PC-9 (cell line): Measurements from ENCODE around the gene MACROD2. TPM values are rescaled to one million over a fixed set of nuclear protein-coding genes. Genes with fewer than 3 reads are reported as not detected.
"Not testable (repeated sequence)": the region's sequence is repeated elsewhere in the genome, so short reads cannot be mapped to it uniquely, and the experiment has no call there.

Experiments
- BruUV-seq: library from RNA; stranded (reverse); fragments of 400-500 nt; replicated peaks from 2 replicates; lab custom pipeline; 2021; lab: Mats Ljungman, UMichigan
- CTCF ChIA-PET: fragments of 300-600 bp; sonication (Branson Sonifier 250); formaldehyde crosslinking; loops from one replicate; lab custom pipeline; 2022; ENCODE audit warnings: antibody characterized with exemption; lab: Charles Lee
- POLR2A ChIA-PET: fragments of 300-600 bp; sonication (Branson Sonifier 250); formaldehyde crosslinking; loops from one replicate; lab custom pipeline; 2022; ENCODE audit warnings: antibody characterized with exemption; ENCODE audit not compliant: unreplicated experiment; lab: Charles Lee
- DNase-seq, 2 experiments: peaks; one replicate each; pipeline versions ENCODE4 v3.0.0 to v3.0.0-alpha.2; 2015 to 2022; ENCODE audit warnings: mixed read lengths in 1 of 2
- H2AFZ ChIP-seq: fragments of 200-600 bp; sonication (generic); 2 replicates; pipeline ENCODE4 v1.8.1; 2017; ENCODE audit warnings: antibody characterized with exemption
- H3F3A ChIP-seq: fragments of 200-600 bp; sonication (generic); 2 replicates; pipeline ENCODE4 v1.8.1; 2017; ENCODE audit warnings: antibody characterized with exemption, mild to moderate bottlenecking, low read depth; ENCODE audit not compliant: insufficient read depth
- H3K27ac ChIP-seq: fragments of 200-600 bp; sonication (generic); 2 replicates; pipeline ENCODE4 v1.6.1; 2016; ENCODE audit warnings: mixed run types
- H3K27me3 ChIP-seq: fragments of 200-600 bp; sonication (generic); 2 replicates; pipeline ENCODE4 v1.6.1; 2016; ENCODE audit warnings: low read depth, mixed run types; ENCODE audit not compliant: insufficient read depth
- H3K36me3 ChIP-seq: fragments of 200-600 bp; sonication (generic); 2 replicates; pipeline ENCODE4 v1.6.1; 2016; ENCODE audit warnings: low read depth, mixed run types
- H3K4me1 ChIP-seq: fragments of 200-600 bp; sonication (generic); replicated peaks from 2 replicates; pipeline ENCODE4 v1.6.1; 2016; ENCODE audit warnings: mixed run types; ENCODE audit not compliant: insufficient read depth
- H3K4me2 ChIP-seq: fragments of 200-600 bp; sonication (generic); 2 replicates; pipeline ENCODE4 v1.6.1; 2017; ENCODE audit warnings: mixed run types
- H3K4me3 ChIP-seq: fragments of 200-600 bp; sonication (generic); 2 replicates; pipeline ENCODE4 v1.6.1; 2016; ENCODE audit warnings: mixed run types
- H3K79me2 ChIP-seq: fragments of 200-600 bp; sonication (generic); 2 replicates; pipeline ENCODE4 v1.6.1; 2017; ENCODE audit warnings: low read depth, mixed run types
- H3K9me2 ChIP-seq: fragments of 200-600 bp; sonication (generic); 2 replicates; pipeline ENCODE4 v1.8.1; 2017; ENCODE audit warnings: mild to moderate bottlenecking; ENCODE audit not compliant: insufficient read depth
- H3K9me3 ChIP-seq: fragments of 200-600 bp; sonication (generic); 2 replicates; pipeline ENCODE4 v1.8.1; 2016; ENCODE audit warnings: low read depth; ENCODE audit not compliant: insufficient read depth
- H4K20me1 ChIP-seq: fragments of 200-600 bp; sonication (generic); 2 replicates; pipeline ENCODE4 v1.8.1; 2017; ENCODE audit not compliant: insufficient read depth
- EZH2 ChIP-seq: fragments of 200-600 bp; sonication (generic); IDR thresholded peaks from 2 replicates; pipeline ENCODE4 v1.8.0; 2017; ENCODE audit warnings: antibody characterized with exemption, low read depth
- intact Hi-C: fragments of 100-400 bp; cut with micrococcal nuclease; formaldehyde crosslinking; loops from one replicate; pipeline ENCODE4 v1.10.0; 2022; ENCODE audit not compliant: unreplicated experiment
- total RNA-seq: library from RNA; stranded (reverse); gene quantifications from 2 replicates; pipeline ENCODE4 v1.2.3, GENCODE V29; 2021
- TF ChIP-seq, protein P1 (sequence below): fragments of 200-600 bp; sonication (generic); conservative IDR thresholded peaks from 2 replicates; pipeline ENCODE4 v1.6.1; 2017; ENCODE audit warnings: mixed run types, antibody characterized with exemption, mild to moderate bottlenecking, moderate library complexity

Gene MACROD2
- total RNA-seq, 1 experiment from 2014 or later: 11.4 TPM

DNA sequence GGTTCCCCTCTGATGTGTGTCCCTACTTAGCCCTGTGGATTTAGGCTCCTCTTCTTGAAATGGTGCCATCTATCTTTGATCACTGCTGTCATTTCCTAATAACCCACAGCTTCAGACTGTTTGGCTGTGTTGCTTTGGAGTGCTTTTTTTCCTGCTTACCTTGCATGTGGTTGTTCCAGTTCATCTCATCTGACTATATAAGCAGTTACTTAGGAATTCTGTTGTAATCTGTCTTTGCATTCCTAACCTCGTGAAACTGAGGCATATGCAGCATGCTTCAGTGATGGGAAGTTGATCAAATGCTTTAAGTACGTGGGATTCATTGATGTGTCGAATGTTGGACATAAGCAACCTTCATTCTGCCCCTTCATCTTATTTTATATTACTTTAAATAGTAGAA lies 457.9 kb downstream of the MACROD2 start:
- Histone ChIP-seq H3K4me2 (no peak overlapping the region), H3K27me3 (no peaks in the 10 kb centered on the region), H3K9me2 (no peaks in the 10 kb centered on the region), H3K27ac (no peak overlapping the region), H3K9me3 (no peaks in the 10 kb centered on the region), H4K20me1 (no peaks in the 10 kb centered on the region), H2AFZ (no peak overlapping the region), H3K79me2 (no peaks in the 10 kb centered on the region), H3K4me3 (no peak overlapping the region), H3F3A (no peaks in the 10 kb centered on the region), H3K4me1 (peaks cover 14% of the 10 kb centered on the region), H3K36me3 (no peaks in the 10 kb centered on the region)
- intact Hi-C loops: no loop called here
- no peak for TF ChIP-seq EZH2
- TF ChIP-seq, protein P1, sequence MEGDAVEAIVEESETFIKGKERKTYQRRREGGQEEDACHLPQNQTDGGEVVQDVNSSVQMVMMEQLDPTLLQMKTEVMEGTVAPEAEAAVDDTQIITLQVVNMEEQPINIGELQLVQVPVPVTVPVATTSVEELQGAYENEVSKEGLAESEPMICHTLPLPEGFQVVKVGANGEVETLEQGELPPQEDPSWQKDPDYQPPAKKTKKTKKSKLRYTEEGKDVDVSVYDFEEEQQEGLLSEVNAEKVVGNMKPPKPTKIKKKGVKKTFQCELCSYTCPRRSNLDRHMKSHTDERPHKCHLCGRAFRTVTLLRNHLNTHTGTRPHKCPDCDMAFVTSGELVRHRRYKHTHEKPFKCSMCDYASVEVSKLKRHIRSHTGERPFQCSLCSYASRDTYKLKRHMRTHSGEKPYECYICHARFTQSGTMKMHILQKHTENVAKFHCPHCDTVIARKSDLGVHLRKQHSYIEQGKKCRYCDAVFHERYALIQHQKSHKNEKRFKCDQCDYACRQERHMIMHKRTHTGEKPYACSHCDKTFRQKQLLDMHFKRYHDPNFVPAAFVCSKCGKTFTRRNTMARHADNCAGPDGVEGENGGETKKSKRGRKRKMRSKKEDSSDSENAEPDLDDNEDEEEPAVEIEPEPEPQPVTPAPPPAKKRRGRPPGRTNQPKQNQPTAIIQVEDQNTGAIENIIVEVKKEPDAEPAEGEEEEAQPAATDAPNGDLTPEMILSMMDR: no peak
- no peak for DNase-seq
- BruUV-seq: no TSS peak
- ChIA-PET CTCF (no interaction called here), POLR2A (no interaction called here)

DNA sequence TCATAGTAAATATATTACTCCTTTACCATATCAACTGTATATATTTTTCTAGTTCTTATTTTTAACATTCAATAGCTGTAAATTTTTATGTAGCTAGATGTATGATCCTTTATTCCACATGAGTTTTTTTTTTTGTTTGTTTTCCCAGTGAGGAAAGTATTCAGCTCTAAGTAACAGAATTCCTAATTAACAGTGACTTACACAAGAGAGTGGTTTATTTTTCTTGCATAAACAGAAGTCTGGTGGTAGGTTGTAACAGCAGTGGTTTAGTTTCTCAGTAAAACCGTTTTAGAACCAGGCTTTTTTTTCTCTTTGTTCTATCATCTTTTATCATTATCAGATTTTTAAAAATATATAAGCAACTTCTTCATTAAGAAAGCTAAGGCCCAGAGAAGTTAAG lies 459.0 kb downstream of the MACROD2 start:
- no peak overlapping the region for H3K4me2 ChIP-seq
- H3K36me3 ChIP-seq: no peaks in the 10 kb centered on the region
- H3K27ac ChIP-seq: no peak overlapping the region
- intact Hi-C loops: no loop called here
- no peaks in the 10 kb centered on the region for H3K27me3 ChIP-seq
- no peak overlapping the region for H2AFZ ChIP-seq
- POLR2A ChIA-PET: no interaction called here
- CTCF ChIA-PET: interaction anchor here (0.6 kb wide), 1 partner anchor 117 kb away, joined by 3 read pairs; the partner anchor contains the start of gene FLRT3
- H3K9me3 ChIP-seq: no peaks in the 10 kb centered on the region
- no peak overlapping the region for H3K4me3 ChIP-seq
- no peaks in the 10 kb centered on the region for H4K20me1 ChIP-seq
- H3K9me2 ChIP-seq: no peaks in the 10 kb centered on the region
- no TSS peak for BruUV-seq
- TF ChIP-seq, protein P1: no peak
- no peak for TF ChIP-seq EZH2
- DNase-seq: no peak
- no peaks in the 10 kb centered on the region for H3F3A ChIP-seq
- H3K79me2 ChIP-seq: no peaks in the 10 kb centered on the region
- H3K4me1 ChIP-seq: peaks cover 9% of the 10 kb centered on the region

DNA sequence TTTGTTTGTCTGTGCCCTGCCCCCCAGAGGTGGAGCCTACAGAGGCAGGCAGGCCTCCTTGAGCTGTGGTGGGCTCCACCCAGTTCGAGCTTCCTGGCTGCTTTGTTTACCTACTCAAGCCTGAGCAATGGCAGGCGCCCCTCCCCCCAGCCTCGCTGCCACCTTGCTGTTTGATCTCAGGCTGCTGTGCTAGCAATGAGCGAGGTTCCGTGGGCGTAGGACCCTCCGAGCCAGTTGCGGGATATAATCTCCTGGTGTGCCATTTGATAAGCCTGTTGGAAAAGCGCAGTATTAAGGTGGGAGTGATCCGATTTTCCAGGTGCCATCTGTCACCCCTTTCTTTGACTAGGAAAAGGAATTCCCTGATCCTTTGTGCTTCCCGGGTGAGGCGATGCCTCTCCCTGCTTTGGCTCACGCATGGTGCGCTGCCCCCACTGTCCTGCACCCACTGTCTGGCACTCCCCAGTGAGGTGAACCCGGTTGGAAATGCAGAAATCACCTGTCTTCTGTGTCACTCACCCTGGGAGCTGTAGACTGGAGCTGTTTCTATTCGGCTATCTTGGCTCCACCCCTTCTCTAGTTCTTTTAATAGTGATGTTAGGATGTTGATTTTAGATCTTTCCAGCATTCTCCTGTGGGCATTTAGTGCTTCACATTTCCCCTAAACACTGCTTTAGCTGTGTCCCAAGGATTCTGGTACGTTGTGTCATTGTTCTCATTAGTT lies 471.9 kb downstream of the MACROD2 start:
- peak overlapping the region; percentile 94 for H2AFZ ChIP-seq
- H3F3A ChIP-seq, H3K9me2 ChIP-seq, H3K9me3 ChIP-seq, H3K4me1 ChIP-seq, H3K36me3 ChIP-seq, H3K27me3 ChIP-seq, H4K20me1 ChIP-seq, intact Hi-C loops, BruUV-seq, H3K79me2 ChIP-seq, CTCF ChIA-PET, H3K27ac ChIP-seq: not testable (repeated sequence)
- DNase-seq: peak in 1 of 2 experiments; percentile 53
- peak overlapping the region; percentile 90 for H3K4me2 ChIP-seq
- peak overlapping the region; percentile 65 for H3K4me3 ChIP-seq
- POLR2A ChIA-PET: interaction anchor here (0.6 kb wide), 2 partner anchors 191 to 472 kb away, joined by 3 to 5 read pairs; no protein-coding TSS in a partner anchor
